Prostate gland (tissue), 2 donors: ENCODE measurements around the gene MUC2. TPM values are rescaled to one million over a fixed set of nuclear protein-coding genes. Genes with fewer than 3 reads are reported as not detected.

Experiments used
- DNase-seq: peaks from one replicate; pipeline ENCODE4 v3.0.0-alpha.2; 2019; ENCODE audit warnings: low spot score
- H3K27ac ChIP-seq, 2 donors: fragments of 200-600 bp; sonication (generic); 2 replicates each; pipeline ENCODE4 v1.5.1; 2017 to 2019
- H3K27me3 ChIP-seq: fragments of 200-600 bp; sonication (generic); replicated peaks from 2 replicates; pipeline ENCODE4 v1.5.1; 2019; ENCODE audit not compliant: insufficient read depth
- H3K36me3 ChIP-seq, 2 donors: fragments of 200-600 bp; sonication (generic); 1 replicate in 1 of 2; 2 replicates in 1 of 2; pipeline versions ENCODE4 v1.5.1 to v1.8.1; 2017 to 2019
- H3K4me1 ChIP-seq: fragments of 200-600 bp; sonication (generic); replicated peaks from 2 replicates; pipeline ENCODE4 v1.5.1; 2019
- H3K4me3 ChIP-seq, 2 donors: fragments of 200-600 bp; sonication (generic); 2 replicates each; pipeline ENCODE4 v1.5.1; 2017 to 2019
- H3K9me3 ChIP-seq: fragments of 200-600 bp; sonication (generic); 2 replicates; pipeline ENCODE4 v1.5.1; 2017
- POLR2A ChIP-seq: fragments of 450-650 bp; IDR thresholded peaks from one replicate; pipeline ENCODE4 v1.6.1; 2016; ENCODE audit warnings: antibody characterized with exemption, mild to moderate bottlenecking
- POLR2AphosphoS5 ChIP-seq: sonication (generic); formaldehyde crosslinking; IDR thresholded peaks from one replicate; pipeline ENCODE4 v1.6.1; 2017; ENCODE audit warnings: antibody characterized with exemption
- WGBS: methylation state at CpG from one replicate; pipeline ENCODE4 v1.1.5; 2018; 5-methylcytosine and 5-hydroxymethylcytosine counted together
- intact Hi-C: fragments of 100-400 bp; cut with DNase I; formaldehyde crosslinking; loops from one replicate; pipeline ENCODE4 v1.14.2; 2022
- total RNA-seq, 2 donors: library from RNA; depleted of rRNA; stranded (reverse); fragments of >200 nt; gene quantifications; one replicate each; pipeline ENCODE4 v1.1.0, GENCODE V29; 2016
- TF ChIP-seq, protein P1 (sequence below), 4 experiments: fragments of 200-600 bp in 2 of 4; fragments of 450-650 bp in 2 of 4; sonication (generic) in 2 of 4; IDR thresholded peaks; 1 replicate in 3 of 4; 2 replicates in 1 of 4; pipeline ENCODE4 v1.5.1; 2016 to 2019; ENCODE audit warnings: antibody characterized with exemption in 4 of 4, mild to moderate bottlenecking in 2 of 4, moderate library complexity in 2 of 4

Gene MUC2
- total RNA-seq, 2 donors from 2014 or later, result 0.11 TPM; not detected in 1

DNA sequence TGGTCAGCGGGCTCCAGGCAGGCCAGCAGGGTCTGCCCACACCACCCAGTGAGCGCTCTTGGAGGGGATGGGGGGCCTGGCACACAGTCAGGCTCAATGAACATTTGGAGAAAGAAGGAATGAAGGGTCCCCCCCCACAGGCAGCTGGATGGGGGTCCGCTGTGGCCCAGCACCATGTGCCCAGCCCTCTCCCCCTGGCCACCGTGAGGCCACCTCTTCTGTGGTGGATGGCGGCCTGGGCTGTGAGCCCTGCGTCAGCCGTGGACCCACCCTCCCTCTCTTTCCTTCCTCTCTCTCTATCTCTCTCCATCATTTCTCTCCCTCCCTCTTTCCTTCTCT, 48.0 kb downstream of the MUC2 start:
- H3K9me3 ChIP-seq, result no peaks in the 10 kb centered on the region
- intact Hi-C loops, result no loop called here
- TF ChIP-seq POLR2A (no peak), POLR2AphosphoS5 (no peak)
- TF ChIP-seq, protein P1, sequence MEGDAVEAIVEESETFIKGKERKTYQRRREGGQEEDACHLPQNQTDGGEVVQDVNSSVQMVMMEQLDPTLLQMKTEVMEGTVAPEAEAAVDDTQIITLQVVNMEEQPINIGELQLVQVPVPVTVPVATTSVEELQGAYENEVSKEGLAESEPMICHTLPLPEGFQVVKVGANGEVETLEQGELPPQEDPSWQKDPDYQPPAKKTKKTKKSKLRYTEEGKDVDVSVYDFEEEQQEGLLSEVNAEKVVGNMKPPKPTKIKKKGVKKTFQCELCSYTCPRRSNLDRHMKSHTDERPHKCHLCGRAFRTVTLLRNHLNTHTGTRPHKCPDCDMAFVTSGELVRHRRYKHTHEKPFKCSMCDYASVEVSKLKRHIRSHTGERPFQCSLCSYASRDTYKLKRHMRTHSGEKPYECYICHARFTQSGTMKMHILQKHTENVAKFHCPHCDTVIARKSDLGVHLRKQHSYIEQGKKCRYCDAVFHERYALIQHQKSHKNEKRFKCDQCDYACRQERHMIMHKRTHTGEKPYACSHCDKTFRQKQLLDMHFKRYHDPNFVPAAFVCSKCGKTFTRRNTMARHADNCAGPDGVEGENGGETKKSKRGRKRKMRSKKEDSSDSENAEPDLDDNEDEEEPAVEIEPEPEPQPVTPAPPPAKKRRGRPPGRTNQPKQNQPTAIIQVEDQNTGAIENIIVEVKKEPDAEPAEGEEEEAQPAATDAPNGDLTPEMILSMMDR (IDR thresholded peaks at IDR 0.05), result no peak
- no peaks in the 10 kb centered on the region for H3K4me1 ChIP-seq
- H3K36me3 ChIP-seq, result no peaks in the 10 kb centered on the region
- no peaks in the 10 kb centered on the region for H3K27me3 ChIP-seq
- no peak overlapping the region for H3K27ac ChIP-seq
- WGBS, result 79% methylated on average over 7 of the region's 7 CpGs
- H3K4me3 ChIP-seq, result no peak overlapping the region
- DNase-seq, result no peak

DNA sequence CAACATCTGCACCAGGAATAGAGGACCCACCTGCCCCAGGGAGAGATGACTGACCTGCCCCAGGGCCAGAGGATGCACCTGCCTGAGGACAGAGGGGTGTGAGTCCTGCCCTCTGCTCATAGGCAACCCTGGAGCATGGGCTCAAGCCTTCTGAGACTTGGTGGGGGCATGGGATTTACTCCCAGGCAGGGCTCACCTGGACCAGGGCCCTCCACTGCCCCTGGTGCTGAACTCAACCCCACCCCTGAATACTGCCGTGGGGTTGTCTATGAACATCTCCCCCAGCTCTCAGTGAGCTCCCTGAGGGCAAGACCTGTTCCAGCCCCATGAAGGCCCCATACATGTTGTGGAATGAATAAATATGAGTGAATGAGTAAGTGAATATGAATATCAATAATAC, 49.3 kb downstream of the MUC2 start:
- 87% methylated on average over 1 of the region's 1 CpG for WGBS
- Histone ChIP-seq H3K36me3 (no peaks in the 10 kb centered on the region), H3K4me3 (no peak overlapping the region), H3K27me3 (no peaks in the 10 kb centered on the region), H3K27ac (no peak overlapping the region), H3K4me1 (no peaks in the 10 kb centered on the region), H3K9me3 (no peaks in the 10 kb centered on the region)
- no peak for DNase-seq
- intact Hi-C loops, result no loop called here
- TF ChIP-seq POLR2AphosphoS5 (no peak), POLR2A (no peak)
- TF ChIP-seq, protein P1 (IDR thresholded peaks at IDR 0.05), result no peak

Other genes with a start within 250 kb of the MUC2 start
- gene CRACR2B, start 247.0 kb upstream of the MUC2 start, total RNA-seq, result 10 to 100 TPM; 23.2 to 83.0 TPM
- 100 to 1,000 TPM; 313 to 362 TPM for gene CD151, start 241.9 kb upstream of the MUC2 start, total RNA-seq
- 10 to 100 TPM; 64.5 to 91.1 TPM for gene POLR2L, start 232.3 kb upstream of the MUC2 start, total RNA-seq
- gene TSPAN4, start 232.0 kb upstream of the MUC2 start, total RNA-seq, result 10 to 100 TPM; 48.8 to 94.9 TPM
- 100 to 1,000 TPM; 107 to 145 TPM for gene CHID1, start 164.1 kb upstream of the MUC2 start, total RNA-seq
- gene AP2A2, start 149.0 kb upstream of the MUC2 start, total RNA-seq, result 10 to 100 TPM; 35.1 to 70.2 TPM
- 1 to 10 TPM in 1 of 2 donors, under 1 TPM in 1; 0.74 to 2.3 TPM for gene MUC6, start 38.2 kb upstream of the MUC2 start, total RNA-seq
- under 1 TPM; 0.05 to 0.45 TPM for gene MUC5AC, start 83.1 kb downstream of the MUC2 start, total RNA-seq
- 10 to 100 TPM in 1 of 2 donors, under 1 TPM in 1; 0.18 to 17.3 TPM for gene MUC5B, start 148.2 kb downstream of the MUC2 start, total RNA-seq
- 100 to 1,000 TPM in 1 of 2 donors, 10 to 100 TPM in 1; 72.8 to 161 TPM for gene TOLLIP, start 234.8 kb downstream of the MUC2 start, total RNA-seq